ENCODE measurements around the gene SLAMF7.

SLAMF7 gene

GRCh38 chr1:160747717-160748116 lies 8.7 kb downstream of the SLAMF7 start:
- DNase-seq (ENCODE audit: low read depth), result no peak

GRCh38 chr1:160748181-160748877 lies 9.3 kb downstream of the SLAMF7 start:
- no peak for DNase-seq (ENCODE audit: low read depth)

- no peak for DNase-seq (ENCODE audit: low read depth)
Measured at GRCh38 chr1:160748878-160749269, 9.8 kb downstream of the SLAMF7 start.

GRCh38 chr1:160750608-160751007 lies 11.6 kb downstream of the SLAMF7 start:
- DNase-seq (ENCODE audit: low read depth), result no peak

GRCh38 chr1:160752406-160752805 lies 13.4 kb downstream of the SLAMF7 start:
- no peak for DNase-seq (ENCODE audit: low read depth)

- no peak for DNase-seq (ENCODE audit: low read depth)
Measured at GRCh38 chr1:160752924-160753323, 13.9 kb downstream of the SLAMF7 start.

GRCh38 chr1:160753594-160753993 lies 14.5 kb downstream of the SLAMF7 start:
- no peak for DNase-seq (ENCODE audit: low read depth)

- no peak for DNase-seq (ENCODE audit: low read depth)
Measured at GRCh38 chr1:160755461-160755860, 16.4 kb downstream of the SLAMF7 start.

- DNase-seq (ENCODE audit: low read depth), result no peak
Measured at GRCh38 chr1:160755911-160756848, 17.1 kb downstream of the SLAMF7 start.

- DNase-seq (ENCODE audit: low read depth), result no peak
Measured at GRCh38 chr1:160756849-160757201, 17.8 kb downstream of the SLAMF7 start.

GRCh38 chr1:160758521-160758920 lies 19.5 kb downstream of the SLAMF7 start:
- DNase-seq (ENCODE audit: low read depth), result no peak

GRCh38 chr1:160759740-160760139 lies 20.7 kb downstream of the SLAMF7 start:
- DNase-seq (ENCODE audit: low read depth), result no peak

GRCh38 chr1:160761046-160761445 lies 22.0 kb downstream of the SLAMF7 start:
- DNase-seq (ENCODE audit: low read depth), result no peak

GRCh38 chr1:160761886-160762285 lies 22.8 kb downstream of the SLAMF7 start:
- no peak for DNase-seq (ENCODE audit: low read depth)

- no peak for DNase-seq (ENCODE audit: low read depth)
Measured at GRCh38 chr1:160763993-160764392, 24.9 kb downstream of the SLAMF7 start.

GRCh38 chr1:160767395-160768294 lies 28.6 kb downstream of the SLAMF7 start:
- no peak for DNase-seq (ENCODE audit: low read depth)

GRCh38 chr1:160768295-160768657 lies 29.2 kb downstream of the SLAMF7 start:
- no peak for DNase-seq (ENCODE audit: low read depth)

- DNase-seq (ENCODE audit: low read depth), result no peak
Measured at GRCh38 chr1:160772331-160772730, 33.3 kb downstream of the SLAMF7 start.

GRCh38 chr1:160773093-160773492 lies 34.0 kb downstream of the SLAMF7 start:
- no peak for DNase-seq (ENCODE audit: low read depth)

- no peak for DNase-seq (ENCODE audit: low read depth)
Measured at GRCh38 chr1:160774886-160775719, 36.1 kb downstream of the SLAMF7 start.

GRCh38 chr1:160776178-160776577 lies 37.1 kb downstream of the SLAMF7 start:
- DNase-seq (ENCODE audit: low read depth), result no peak

Measured in HS-27A (cell line).